GM19455 (cell line): ENCODE measurements around the gene HDLBP.

Source experiments
- ATAC-seq: cut with Tn5 transposase; IDR thresholded peaks from one replicate; pipeline ENCODE4 v1.9.1; 2021; ENCODE audit not compliant: unreplicated experiment

The HDLBP gene

DNA sequence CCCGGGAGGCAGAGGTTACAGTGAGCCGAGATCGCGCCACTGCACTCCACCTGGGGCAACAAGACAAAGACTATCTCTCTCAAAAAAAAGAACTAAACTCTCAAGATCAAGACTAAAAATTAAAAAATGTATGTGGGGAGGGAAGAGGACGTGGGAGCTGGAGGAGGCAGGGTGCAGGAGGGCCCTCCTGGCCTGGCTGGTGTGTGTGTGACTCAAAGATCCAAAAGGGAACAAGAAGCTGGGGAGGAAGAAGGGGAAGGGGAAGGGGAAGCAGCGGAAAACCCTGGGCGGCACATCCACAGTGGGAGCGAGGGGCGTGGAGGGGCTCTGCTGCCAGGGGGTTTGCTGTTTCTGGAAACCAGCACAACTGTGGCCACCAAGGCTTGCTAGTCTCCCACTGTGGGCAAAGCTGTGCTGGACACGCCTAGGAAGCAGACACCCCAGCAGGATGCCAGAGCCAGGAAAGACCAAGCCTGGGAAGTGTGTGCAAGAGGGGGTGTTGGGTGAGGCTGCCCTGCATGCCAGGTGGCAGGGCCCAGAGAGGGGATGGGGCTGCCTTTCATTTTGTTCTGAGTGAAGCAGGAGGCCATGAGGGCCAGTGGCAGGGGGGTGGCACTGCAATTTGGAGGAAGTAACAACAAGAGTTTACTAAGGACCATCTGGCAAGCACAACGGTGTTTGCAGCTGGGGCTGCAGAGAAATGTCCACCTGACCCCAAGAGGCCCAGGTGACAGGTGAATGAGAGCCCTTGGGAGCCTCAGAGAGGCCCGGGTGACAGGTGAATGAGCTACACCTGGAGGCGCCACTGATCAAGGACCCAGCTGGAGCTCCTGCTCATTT lies 82.5 kb downstream of the HDLBP start:
- no peak for ATAC-seq

DNA sequence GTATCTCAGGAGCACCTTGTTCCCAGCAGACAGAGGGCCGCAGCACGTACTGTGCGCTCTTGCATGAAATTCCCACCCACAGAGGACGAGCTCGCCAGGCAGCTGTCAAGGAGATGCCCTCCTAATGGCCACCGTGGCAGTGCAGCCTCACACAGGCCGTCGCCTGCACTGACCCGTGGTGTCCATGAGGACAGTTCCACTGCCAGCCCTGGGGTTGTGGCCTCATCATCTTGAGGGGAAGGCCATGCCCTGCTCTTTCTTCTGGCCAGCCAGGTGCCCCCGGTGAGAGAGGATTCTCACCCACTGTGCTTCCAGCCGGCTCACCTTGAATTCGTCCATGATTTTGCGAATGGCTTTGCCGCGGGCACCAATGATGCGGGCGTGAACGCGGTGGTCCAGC lies 85.0 kb downstream of the HDLBP start:
- ATAC-seq, result no peak

DNA sequence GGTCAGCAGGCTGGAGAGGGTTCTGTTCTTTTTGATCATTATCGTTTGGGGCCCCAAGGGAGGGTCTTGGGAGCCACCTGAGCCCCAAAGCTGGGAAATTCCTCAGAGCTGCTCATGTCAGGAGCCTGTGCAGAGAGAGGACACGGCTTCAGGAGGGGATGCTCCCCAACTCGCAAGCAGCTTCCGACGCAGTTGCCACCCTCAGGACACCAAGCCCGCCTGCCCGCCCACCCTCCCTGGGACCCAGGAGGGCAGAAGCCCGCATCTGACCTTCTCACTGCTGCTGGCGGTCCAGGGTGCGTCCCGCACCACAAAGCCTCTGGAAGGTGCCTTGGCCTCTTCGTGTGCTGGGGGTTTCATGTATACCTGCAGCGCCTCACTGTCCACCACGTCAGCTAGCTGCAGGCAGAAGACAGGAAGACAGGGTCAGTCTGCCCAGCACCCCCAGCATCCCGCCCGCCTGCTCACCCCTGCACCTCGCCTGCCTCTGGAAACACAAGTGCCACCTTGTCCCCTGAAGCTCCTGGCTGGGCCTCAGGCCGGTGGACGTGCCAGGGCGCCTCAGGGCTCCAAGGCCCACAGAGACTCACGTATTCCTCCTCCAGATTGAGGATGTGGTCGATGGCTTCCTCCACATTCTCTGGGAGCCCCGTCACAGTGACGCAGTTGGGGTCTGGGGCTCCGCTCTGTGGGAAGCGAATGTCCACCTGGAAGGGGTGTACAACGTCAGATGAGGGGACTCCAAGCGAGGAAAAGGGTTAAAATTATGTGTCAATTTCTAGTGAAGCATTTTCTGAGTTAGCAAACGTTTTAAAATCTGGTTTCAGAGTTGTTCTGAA lies 85.7 kb downstream of the HDLBP start:
- no peak for ATAC-seq

DNA sequence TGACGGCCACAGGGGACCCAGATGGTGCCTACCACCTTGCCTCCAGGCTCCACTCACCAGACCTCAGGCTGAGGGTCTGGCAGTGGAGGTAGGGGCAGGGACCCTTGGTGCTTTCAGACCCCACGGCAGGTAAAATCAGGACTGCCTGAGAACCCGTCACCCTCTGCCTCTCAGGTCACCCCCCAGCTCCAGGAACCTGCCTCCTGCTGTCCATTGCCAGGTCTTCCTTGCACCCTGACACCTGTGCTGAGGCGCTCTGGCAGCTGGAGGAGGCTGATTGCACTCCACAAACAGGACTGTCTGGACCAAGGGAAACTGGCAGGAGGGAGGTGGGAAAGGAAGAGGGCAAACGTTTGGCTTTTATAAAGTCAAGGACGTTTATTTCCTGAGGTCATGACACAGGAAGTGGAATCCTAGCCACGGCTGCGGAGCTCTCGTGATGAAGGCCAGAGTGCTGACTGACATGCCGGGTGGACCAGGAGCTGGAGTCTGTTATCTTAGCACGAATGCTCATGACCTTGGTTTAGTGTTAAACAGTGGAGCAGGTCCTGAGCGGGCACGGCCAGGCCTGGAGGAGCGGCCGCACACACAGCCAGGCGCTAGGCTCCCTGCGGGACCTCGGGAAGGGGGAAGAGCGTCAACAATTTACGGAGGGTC lies 86.5 kb downstream of the HDLBP start:
- ATAC-seq, result no peak

DNA sequence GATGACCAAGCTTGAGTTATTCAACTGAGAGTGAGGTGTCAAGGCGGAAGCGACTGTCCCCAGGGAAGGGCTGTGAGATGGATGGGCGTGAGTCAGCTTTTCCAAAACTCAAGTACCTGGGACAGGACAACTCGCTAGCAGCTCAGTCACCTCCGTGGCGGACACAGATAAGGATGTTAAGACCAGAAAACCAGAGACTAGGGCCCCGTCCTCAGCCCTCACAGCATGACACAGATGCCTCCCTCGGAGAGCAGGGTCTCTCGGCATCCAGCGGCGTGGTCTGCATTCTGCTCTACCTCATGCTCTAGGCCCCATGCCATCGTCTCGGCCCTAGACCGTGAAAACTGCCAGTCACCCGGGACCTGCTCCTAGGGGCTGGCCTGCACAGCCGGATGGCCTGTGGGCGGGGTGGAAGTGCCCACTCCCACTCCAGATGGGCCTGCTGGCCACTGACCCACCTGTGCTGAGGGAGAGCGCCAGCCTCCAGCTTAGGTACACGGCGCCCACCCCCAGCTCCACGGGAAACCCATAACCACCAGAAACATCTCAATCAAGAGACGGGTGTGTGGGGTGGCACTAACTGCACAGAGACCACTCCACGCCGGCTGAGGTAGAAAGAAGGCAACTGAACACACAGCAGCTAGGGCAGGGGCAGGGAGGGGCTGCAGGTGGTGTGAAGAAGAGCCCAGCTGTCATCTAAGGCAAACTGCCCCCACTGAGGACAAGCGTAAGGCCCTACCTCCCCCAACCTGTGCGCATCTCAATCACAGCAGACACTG lies 87.2 kb downstream of the HDLBP start:
- ATAC-seq, result no peak

DNA sequence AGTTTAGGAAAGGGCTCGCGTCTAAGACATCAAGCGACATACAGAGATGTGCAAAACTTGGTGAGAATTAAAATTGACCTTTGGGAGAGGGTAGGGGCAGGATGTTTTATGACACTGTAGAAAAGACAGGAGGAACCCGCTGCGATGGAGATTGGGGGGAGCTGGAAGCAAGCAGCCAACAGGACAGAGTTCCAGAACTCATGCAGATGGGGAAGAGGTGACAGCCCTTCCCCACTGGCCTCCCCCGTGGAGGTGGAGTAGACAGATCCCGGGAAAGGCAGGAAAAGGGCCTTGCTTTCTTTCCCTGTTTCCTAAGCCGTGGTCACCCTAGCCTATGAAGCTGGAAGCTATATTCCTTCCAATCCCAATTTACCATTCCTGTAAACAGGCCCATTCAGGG lies 87.9 kb downstream of the HDLBP start:
- no peak for ATAC-seq

DNA sequence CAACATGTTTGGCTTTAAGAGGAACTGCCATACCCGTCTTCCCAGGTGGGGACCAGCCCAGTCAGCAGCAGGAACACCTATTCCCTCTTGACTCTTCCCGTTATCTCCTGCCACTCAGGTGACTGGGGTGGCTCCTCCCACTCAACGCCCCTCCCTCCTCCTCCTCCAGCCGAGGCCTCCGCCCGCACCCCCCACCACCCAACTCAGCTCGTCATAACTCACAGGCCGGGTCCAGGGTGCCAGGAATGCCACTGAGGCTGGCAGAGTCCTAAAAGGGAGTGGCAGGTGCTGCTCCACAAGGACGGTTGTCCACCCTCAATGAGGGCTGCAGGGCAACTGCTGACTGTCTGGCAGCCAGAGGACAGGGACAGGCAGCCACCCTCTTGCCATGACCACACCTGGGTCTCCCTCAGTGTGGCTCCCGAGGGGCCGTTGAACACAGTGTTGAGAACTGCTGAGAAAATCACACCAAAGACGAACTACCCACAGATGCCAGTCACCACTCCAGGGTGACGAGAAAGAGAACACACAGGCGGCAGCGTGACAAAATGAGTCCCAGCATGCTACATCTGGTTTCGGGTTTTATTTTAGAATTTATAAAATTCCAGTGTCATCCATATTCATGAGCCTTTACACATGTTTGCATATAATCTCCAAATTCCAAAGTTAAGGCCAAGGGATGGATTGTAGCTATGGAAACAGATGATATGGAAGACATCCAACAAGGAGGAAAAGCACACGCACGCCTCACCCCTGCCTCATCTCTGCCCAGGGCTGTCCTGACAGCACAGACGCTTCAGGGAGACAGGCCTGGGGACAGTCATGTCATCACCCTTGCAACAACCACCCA lies 88.5 kb downstream of the HDLBP start:
- no peak for ATAC-seq

DNA sequence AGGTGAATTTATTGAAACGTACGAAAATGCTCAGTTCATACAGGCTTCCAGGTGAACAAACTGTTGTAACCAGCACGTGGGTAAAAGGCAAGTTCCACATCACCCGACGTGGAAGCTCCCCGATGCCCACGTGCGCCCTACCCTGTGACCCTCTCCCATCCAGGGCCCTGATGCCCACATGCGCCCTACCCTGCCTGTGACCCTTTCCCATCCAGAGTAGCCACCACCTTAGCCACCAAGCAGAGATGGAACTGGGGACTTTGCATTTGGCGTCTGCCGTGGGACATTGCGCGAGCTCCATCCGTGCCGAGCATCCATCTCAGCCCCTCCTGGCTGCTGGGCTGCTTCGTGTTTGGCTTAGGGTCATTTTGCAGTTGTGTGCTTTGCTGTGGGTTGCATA lies 89.5 kb downstream of the HDLBP start:
- ATAC-seq, result no peak

DNA sequence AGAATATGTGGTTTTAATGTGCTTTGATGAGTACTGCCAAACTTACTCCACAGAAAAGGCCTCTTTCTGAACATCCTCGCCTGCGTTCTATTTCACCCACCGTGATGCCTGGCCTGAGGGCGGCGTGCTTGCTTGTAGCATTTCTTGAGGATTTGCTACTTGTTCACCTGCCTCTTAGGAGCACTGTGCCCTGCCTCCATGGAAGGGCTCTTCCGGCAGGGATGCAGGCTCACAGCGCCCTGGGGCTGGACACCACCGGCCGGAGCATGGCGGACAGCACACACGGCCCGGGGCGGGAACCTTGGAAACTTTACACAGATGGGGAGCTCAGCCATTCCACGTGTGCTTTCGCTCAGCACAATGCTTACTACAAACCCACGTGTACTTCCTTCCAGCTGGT lies 89.9 kb downstream of the HDLBP start:
- ATAC-seq, result no peak

DNA sequence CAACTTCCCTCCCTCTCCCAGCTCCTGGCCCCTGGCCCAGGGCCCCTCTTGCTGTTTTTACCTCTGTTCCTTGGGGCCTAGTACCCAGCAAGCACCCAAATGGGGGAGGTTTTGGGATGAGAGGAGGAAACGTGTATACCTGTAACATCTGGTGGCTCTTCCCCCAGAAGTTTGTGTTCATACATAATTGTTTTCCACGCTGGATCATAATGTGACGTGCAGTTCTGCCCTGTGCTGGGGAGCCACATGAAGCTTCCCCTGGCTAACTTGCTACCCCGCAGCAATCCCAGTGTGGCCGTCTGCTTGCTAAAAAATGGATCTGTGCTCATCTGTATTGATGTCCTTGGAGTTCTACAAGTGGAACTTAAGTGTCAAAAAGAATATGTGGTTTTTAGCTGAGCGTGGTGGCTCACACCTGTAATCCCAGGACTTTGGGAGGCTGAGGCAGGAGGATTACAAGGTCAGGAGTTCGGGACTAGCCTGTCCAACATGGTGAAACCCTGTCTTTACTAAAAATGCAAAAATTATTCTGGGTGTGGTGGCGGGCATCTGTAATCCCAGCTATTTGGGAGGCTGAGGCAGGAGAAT lies 90.5 kb downstream of the HDLBP start:
- ATAC-seq, result no peak

DNA sequence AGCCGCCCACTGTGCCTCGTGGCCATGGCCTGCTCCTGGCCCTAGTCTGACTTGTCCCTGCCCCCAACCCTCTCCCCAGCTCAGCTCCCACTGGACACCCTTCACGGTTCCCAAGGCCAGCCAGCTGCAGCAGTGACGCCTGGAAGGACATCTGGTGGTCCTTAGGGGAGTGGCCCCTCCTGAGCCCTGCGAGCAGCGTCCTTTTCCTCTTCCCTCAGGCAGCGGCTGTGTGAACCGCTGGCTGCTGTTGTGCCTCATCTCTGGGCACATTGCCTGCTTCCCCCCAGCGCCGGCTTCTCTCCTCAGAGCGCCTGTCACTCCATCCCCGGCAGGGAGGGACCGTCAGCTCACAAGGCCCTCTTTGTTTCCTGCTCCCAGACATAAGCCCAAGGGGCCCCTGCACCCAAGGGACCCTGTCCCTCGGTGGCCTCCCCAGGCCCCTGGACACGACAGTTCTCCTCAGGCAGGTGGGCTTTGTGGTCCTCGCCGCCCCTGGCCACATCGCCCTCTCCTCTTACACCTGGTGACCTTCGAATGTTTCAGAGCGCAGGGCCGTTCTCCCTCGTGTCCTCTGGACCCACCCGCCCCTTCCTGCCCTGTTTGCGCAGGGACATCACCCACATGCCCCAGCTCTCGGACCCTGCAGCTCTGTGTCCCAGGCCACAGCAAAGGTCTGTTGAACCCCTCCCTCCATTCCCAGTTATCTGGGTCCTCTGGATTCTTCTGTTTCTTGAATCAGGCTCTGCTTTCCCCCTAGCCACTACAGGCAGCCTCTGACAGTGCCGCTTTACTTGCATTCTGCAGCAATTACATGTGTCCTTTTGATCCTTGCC lies 91.2 kb downstream of the HDLBP start:
- ATAC-seq, result no peak

DNA sequence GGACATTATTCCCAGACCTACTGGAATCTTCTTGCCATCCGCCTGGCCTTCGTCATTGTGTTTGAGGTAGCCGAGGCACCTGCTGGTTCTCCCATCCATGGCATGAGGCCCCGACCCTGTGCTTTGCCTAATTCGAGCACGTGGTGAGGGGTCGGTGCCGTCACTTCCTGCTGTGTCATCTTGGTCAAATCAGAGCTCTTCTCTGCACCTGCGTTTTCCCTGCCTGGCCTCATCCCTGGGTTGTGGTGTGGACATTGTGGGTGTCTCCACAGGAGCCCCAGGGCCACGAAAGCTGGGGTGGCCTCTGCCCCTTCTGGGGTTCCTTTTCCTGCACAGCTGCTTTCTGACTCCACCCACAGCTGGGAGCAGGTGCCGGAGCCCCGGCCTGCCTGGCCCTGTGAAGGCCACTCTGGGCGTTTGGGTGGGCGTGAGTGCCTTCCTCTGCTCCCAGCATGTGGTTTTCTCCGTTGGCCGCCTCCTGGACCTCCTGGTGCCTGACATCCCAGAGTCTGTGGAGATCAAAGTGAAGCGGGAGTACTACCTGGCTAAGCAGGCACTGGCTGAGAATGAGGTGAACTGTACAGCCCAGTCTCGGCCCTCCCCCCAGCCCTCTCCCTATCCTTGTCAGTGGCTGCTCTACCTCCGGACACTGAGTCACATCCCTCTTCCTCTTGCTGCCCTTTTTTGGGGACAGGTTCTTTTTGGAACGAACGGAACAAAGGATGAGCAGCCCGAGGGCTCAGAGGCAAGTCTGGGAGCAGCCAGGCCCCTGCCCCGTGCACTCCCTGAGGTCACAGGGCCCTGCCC lies 92.1 kb downstream of the HDLBP start:
- no peak for ATAC-seq

DNA sequence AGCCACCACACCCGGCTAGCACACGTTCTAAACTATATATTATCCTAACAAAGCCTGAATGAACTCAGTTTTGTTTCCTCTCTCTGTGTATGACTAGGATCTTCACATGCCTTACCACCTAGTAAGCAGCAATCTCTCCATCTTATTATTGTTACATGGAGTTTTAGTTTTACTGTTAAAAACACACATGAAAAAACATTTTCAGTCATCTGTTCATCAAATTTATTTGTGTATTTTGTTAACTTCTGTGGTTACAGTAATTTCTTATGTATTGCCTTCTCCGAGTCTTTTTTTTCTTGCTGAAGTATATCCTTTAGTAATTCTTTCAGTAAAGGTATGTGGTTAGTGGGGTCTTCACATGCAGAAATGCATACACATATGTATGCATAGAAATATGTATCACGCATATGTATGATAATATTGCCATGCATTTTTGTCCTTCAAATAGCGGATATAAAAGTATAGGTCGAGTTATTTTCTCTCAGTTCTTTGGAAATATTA lies 95.6 kb downstream of the HDLBP start:
- ATAC-seq, result no peak

DNA sequence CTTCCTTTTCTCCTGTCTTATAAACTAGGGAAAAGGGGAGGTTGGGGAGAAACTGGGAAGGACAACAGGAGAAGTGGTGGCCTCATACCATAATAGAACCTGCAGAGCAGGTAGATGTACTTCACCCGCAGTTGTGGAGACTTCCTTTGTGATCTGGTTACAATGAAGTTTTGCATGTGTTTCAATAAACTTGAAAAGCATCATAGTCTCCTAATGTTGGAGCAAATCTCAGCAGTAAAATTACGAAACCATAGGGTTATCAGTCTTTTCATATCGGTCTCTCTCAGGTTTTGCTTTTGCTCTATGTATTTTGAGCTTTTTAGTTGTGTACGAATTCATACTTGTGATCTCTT lies 96.5 kb downstream of the HDLBP start:
- ATAC-seq, result no peak

DNA sequence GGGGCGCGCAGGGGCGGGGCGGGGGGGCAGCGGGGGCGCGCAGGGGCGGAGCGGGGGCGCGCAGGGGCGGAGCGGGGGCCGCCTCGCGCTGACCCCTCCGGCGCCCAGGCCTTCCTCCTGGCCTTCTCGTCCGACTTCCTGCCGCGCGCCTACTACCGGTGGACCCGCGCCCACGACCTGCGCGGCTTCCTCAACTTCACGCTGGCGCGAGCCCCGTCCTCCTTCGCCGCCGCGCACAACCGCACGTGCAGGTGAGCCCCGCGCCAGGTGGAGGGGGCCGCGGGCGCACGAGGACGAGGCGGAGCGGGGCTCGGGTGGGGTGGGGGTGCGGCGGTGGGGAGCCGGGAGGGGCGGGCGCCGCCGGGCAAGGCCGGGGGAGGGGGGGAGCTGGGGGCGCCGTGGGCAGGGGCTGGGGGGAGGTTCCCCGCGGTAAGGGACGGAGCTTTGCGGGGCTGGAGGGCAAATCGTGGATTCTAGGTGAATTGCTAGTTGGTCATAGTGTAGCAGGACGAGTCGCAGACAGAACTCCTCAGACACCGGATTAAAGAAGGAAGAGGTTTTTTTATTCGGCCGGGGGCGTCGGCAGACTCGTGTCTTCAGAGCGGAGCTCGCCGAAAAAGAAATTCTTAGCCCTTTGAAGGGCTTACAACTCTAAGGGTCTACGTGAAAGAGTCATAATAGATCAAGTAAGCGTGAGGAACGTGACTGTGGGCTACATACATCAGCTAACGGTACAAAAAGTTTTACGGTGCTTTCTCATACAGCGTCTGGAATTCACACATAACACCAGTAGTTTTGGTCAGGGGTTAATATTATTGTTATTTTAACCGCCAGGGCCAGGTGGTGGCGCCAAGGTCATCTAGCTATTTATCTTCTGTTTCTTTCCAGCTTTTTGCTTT lies 97.1 kb downstream of the HDLBP start:
- ATAC-seq, result no peak

DNA sequence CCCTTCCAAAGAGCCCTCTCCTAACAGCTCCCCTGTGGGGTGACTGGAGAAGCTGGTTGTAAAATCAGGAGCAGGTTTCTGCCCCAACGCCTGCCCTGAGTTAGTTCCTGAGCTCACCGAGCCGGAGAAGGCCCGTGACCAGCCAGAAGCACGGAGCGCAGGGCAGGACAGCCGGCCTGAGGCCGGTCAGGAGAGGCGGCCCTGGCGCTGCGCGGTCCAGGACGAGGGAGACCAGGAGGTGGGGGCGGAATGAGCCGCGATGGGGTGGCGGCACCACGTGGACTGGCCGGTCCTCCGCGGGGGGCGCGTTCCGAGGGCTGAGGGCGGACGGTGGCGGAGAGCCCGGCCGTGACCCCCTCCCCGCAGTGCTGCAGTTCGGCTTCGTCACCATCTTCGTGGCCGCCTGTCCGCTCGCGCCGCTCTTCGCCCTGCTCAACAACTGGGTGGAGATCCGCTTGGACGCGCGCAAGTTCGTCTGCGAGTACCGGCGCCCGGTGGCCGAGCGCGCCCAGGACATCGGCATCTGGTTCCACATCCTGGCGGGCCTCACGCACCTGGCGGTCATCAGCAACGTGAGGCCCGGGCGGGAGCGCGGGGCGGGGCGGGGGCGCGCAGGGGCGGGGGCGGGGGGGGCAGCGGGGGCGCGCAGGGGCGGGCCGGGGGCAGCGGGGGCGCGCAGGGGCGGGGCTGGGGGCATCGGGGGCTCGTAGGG lies 98.0 kb downstream of the HDLBP start:
- no peak for ATAC-seq
